Measurements from ENCODE around the gene POLRMT.
"Not testable (repeated sequence)": the region's sequence is repeated elsewhere in the genome, so short reads cannot be mapped to it uniquely, and the experiment has no call there.

The POLRMT gene

DNA sequence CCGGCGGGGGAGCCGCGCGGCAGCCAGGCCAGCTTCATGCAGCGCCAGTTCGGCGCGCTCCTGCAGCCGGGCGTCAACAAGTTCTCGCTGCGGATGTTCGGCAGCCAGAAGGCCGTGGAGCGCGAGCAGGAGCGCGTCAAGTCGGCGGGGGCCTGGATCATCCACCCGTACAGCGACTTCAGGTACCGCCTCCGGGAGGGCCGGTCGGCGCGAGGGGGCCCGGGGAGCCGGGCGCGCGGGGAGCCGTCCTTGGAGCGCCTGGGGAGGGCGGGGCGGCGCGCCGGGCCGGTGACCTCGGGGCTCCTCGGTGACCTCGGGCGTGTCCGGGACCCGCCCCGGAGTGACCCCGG is 43.0 kb downstream of the POLRMT start:
- no peak for DNase-seq

DNA sequence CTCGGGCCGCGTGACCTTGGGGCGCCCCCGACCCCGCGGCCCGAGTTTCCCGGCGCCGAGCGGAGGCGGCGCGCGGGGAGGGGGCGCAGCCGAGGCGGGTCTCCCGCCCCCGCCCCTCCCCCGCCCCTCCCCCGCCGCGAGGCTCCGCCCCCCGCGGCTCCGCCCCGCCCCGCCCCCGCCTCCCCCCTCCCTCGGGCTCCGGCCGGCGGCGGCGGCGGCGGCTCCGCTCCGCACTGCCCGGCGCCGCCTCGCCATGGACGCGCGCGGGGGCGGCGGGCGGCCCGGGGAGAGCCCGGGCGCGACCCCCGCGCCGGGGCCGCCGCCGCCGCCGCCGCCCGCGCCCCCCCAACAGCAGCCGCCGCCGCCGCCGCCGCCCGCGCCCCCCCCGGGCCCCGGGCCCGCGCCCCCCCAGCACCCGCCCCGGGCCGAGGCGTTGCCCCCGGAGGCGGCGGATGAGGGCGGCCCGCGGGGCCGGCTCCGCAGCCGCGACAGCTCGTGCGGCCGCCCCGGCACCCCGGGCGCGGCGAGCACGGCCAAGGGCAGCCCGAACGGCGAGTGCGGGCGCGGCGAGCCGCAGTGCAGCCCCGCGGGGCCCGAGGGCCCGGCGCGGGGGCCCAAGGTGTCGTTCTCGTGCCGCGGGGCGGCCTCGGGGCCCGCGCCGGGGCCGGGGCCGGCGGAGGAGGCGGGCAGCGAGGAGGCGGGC is 43.5 kb downstream of the POLRMT start, which contains the start of gene HCN2:
Gene HCN2, plus strand, starts transcription at position 189 of the 703 bp plus-strand sequence. Its CDS starts 65 bp downstream, at position 254.
- no peak for DNase-seq

DNA sequence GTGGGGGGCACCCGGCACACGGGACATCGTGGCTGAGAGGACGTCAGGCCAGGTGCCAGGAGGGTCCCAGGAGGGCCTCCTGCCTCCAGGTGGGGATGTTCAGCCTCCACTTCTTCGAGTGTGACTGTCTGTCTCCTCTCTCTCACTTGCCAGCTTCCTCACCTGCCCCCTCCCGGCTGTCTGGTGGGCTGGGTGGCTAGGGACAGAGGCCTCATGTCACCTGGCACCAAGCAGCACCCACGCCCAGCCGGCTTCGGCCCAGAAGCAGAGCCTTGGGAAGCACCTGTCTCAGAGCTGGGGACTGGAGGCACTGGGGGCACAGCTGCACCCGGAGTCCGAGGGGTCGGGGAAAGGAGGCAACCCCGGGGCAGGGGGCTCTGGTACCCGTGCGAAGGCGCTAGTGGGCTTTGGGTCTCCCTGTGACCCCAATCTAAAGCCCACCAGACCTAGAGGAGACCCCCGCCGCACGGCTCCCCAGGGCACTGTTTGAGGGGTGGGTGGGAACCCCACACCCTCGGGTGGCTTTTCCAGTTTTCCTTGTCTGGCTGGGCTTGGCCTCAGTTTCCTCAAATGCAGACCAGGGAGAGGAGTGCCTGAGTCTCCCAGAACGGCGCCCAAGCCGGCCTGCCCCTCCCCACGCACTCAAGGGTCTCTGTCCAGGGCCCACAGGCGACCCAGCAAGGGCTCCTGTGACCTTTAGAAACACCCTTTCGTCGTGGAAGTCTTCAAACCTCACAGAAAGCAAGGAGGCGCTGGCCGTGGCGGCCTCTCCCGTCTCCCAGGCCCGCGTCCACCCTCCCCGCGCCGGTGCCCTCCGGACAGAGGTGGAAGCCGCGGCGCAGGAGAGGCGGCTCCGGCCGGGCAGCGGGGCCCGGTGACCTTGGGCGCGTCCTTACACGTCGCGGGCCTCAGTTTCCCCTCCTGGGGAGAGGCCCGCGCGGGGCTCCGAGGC is 44.3 kb downstream of the POLRMT start:
- DNase-seq = no peak

DNA sequence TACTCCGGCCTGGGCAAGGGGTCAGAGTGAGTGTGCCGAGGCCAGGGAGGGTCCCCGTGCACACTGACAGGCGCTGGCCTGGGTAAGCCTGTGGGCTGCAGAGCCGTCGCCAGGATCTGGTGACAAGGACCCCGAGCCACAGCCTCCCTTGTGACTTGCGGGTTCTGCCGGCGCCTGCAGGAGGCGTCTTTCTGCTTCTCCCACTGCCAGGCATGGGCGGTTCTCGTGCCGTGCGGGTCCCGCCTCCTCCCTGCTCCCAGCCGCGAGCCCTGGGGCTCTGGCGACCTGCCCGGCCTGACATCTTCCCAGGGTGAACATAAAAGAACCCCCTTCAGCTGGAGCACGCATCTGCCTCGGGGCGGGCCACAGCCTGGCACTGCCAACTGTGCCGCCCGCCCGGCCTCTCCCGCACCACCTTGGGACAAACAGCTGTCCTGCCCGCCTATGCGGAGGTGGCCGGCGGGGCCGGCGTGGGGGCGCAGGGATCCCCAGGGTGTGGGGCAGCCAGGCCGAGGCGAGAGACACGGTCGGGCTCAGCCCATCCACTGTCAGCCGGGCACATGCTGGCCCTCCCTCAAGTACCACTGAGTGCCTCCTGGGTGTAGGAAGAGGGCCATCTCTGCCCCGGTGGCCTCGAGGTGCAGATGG is 45.1 kb downstream of the POLRMT start:
- DNase-seq = peak; percentile 68

DNA sequence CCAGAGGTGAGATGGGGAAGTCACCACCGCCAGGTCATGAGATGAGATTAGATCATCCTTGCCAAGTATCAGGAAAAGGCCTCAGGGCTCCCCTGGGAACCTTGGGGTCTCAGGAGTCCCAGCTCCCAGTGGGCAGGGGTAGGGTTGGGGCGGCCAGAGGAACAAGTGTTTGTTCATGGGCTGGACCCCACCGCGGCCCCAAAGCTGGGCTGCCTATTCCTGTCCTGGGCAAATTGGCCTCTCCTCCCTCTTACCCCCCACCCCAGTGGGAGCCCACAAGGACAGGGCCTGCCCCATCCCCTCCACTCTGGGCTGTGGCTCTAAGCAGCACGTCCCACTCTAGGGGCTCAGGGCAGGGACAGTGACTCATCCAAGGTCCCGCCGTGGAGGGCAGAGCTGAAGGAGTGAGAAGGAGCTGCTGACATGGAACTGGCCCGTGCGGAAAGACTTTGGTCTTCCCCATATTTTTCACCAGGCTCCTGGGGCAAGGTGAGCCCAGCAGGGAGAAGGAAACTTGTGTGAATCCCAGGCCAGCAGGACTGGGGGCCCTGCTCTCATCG is 47.7 kb downstream of the POLRMT start:
- DNase-seq = no peak

DNA sequence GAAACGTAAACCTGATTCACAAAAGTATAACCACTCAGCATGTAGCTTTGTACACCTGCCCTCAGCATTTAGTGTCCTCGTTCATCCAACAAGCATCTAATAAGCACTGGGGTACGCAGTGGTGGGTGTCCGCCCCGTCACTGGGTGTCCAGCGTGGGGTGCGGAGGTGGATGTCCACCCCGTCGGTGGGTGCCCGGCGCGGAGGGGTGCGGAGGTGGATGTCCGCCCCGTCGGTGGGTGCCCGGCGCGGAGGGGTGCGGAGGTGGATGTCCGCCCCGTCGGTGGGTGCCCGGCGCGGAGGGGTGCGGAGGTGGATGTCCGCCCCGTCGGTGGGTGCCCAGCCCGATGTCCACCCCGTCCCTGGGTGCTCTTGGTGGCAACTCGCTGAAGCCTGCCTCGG is 48.2 kb downstream of the POLRMT start:
- DNase-seq = not testable (repeated sequence)

DNA sequence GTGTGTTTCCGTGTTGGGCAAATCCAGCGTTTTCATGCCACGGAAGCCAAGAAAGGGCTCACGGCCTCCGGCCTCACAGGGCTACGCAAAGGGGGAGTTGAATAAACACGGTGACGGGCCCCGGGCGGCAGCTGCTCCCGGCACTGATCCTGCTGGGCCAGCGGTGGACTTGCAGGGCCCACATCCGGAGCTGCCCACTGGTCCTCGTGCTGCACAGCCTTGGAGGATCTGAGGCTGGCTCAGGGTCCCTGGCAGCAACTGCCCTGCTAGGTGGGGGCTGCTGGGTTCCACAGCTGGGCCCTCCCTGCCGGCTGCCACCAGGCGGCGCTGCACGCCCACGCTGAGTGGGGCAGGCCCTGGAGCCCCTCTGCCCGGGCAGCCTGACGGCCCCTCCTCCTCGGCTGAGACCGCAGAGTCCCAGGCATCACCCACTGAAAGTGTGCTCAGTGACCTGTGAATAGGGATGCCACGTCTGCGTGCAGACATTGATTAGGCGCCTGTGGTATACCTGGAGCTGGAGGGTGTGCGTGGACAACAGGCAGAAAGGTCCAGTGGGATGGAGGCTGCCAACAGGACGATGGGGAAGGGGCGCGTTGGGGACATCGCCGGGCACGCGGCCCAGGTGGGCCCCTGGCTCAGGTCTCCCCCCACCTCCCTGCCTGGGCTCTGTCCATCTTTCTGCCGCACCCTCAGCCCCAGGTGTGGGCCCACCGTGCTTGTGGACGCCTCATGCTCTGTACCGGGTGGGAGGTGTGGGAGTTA is 48.9 kb downstream of the POLRMT start:
- peak; percentile 52 for DNase-seq

DNA sequence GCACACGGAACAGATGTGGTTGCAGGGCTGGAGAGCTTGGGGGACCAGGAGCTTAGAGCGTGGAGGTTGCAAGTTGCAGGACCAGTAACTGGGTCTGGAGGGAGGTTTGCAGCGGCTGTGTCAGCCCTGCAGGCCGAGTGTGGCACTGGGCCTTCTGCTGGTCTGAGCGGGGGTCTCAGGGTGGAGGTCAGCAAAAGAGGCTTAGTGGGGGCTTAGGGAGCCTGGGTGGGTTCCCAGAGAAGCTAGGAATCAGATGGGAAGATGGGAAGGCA is 49.4 kb downstream of the POLRMT start:
- DNase-seq = no peak

DNA sequence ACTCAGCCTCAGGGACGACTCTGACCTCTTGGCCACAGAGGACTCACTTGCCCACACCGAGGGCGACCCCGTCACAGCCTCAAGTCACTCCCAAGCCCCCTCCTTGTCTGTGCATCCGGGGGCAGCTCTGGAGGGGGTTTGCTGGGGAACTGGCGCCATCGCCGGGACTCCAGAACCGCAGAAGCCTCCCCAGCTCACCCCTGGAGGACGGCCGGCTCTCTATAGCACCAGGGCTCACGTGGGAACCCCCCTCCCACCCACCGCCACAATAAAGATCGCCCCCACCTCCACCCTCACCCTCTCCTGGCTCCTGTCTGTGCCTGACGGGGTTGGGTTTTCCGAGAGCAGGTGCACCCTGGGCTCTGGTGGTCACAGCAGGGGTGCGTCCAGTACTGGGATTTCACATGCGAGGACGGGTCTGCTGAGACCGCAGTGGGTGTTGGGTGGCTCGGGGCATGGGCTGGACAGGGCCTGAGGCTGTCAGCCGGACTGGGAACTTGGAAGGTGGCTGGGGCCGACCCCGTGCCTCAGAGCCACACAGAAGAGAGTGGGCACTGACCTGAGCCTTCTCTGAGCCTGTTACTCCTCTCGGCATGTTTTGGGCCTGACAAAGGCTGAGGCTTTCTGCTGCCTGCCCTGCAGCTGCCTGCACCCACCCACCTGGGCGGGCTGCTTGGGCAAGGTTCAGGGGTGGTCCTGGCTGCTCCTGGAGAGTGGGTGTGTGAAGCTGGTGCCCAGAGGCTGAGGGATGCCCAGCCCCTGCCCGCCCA is 50.0 kb downstream of the POLRMT start:
- DNase-seq = no peak

DNA sequence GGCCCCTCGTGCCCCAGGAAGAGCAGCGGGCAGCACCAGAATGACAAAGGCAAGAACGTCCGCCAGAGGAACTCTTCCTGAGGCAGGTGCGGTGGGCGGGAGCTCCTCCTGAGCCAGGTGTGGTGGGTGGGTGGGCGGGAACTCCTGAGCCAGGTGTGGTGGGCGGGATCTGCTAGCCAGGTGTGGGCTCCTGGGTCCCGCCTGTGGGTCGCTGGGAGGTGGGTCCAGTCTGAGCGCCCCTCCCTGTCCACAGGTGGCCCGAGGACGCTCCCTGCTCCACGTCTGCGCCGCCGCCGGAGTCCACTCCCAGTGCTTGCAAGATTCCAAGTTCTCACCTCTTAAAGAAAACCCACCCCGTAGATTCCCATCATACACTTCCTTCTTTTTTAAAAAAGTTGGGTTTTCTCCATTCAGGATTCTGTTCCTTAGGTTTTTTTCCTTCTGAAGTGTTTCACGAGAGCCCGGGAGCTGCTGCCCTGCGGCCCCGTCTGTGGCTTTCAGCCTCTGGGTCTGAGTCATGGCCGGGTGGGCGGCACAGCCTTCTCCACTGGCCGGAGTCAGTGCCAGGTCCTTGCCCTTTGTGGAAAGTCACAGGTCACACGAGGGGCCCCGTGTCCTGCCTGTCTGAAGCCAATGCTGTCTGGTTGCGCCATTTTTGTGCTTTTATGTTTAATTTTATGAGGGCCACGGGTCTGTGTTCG is 50.7 kb downstream of the POLRMT start:
- DNase-seq = peak; percentile 19

DNA sequence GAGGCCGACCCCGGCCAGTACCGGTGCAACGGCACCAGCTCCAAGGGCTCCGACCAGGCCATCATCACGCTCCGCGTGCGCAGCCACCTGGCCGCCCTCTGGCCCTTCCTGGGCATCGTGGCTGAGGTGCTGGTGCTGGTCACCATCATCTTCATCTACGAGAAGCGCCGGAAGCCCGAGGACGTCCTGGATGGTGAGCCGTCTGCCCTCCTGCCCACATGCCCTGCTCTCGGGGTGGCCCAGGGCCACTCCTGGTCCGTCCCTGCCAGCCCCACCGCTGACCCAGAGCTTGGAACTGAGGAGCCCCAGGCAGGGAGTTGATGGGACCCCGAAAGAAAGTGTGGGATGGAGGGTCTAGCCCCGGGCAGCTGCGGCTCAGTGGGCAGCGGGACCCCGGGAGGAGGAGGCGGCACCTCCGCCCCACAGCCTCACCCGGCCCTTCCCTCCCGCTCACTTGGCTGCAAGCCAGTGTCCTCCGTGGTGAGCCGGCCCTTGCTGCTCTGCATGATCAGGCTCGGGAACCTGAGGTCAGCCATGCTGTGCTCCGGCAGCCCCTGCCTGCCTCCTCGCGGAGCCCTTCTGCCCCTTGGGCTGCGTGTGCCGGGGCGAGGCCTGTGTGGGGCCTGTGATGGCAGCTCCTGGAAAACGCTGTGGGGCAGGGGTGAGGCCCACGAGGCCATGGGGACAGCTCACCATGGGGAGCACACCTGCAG is 51.8 kb downstream of the POLRMT start:
- DNase-seq = no peak

DNA sequence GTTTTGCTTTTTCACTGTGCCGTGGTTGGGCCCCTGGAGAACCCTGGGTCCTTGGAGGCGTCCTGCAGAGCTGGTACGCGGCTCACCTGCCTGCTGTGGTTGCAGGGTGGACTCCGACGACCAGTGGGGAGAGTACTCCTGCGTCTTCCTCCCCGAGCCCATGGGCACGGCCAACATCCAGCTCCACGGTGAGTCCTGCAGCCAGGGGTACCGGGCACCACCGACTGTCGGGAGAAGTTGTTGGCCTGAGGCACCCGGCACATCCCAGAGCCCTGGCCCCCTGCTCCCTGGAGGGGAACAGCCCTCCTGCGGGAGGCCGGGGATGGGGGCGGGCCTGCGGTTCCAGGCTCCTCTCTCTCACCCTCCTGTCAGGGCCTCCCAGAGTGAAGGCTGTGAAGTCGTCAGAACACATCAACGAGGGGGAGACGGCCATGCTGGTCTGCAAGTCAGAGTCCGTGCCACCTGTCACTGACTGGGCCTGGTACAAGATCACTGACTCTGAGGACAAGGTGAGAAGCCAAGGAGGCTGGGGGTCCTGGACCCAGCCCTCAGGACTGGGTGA is 53.0 kb downstream of the POLRMT start:
- no peak for DNase-seq

DNA sequence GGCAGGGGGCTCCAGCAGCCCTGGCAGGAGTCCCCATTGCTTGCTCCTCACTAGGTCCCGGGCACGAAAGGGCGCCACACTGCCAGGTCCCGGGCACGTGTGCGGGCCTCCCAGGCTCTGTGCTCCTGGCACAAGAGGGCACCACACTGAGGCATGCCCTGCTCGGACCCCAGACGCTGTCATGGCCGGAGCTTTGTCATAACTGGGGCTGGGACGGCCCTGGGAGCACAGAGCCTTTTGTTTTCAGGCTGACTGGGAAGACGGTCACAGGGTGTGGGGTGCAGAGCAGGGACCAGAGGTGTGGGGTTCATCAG is 53.5 kb downstream of the POLRMT start:
- no peak for DNase-seq

DNA sequence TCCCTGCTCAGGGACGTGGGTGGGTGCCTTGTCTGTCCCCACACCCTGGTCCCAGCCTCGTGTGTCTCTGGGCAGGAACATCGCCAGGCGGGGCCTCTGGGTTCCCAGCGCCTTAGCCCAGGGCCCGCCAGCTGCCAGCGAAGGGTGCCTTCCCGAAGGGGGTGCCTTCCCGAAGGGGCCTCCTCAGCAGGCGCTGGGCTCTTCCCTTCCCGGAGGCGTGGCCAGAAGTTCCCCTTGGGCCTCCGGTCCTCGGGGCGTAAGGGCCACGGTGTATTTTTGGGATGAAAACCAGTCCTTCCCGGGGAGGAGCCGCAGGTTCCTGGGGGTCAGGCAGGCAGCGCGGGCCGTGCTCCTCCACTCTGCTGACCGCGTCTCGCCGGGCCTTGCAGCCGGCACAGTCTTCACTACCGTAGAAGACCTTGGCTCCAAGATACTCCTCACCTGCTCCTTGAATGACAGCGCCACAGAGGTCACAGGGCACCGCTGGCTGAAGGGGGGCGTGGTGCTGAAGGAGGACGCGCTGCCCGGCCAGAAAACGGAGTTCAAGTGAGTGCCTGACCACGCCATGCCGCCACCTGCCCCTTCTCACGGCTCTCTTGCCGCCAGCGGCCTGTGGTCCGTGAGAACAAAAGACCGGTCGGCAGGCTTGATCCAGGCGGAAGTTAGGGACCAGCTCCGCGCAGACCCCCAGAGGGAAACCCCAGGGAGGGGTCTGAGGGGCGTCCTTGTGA is 54.1 kb downstream of the POLRMT start:
- DNase-seq = no peak

DNA sequence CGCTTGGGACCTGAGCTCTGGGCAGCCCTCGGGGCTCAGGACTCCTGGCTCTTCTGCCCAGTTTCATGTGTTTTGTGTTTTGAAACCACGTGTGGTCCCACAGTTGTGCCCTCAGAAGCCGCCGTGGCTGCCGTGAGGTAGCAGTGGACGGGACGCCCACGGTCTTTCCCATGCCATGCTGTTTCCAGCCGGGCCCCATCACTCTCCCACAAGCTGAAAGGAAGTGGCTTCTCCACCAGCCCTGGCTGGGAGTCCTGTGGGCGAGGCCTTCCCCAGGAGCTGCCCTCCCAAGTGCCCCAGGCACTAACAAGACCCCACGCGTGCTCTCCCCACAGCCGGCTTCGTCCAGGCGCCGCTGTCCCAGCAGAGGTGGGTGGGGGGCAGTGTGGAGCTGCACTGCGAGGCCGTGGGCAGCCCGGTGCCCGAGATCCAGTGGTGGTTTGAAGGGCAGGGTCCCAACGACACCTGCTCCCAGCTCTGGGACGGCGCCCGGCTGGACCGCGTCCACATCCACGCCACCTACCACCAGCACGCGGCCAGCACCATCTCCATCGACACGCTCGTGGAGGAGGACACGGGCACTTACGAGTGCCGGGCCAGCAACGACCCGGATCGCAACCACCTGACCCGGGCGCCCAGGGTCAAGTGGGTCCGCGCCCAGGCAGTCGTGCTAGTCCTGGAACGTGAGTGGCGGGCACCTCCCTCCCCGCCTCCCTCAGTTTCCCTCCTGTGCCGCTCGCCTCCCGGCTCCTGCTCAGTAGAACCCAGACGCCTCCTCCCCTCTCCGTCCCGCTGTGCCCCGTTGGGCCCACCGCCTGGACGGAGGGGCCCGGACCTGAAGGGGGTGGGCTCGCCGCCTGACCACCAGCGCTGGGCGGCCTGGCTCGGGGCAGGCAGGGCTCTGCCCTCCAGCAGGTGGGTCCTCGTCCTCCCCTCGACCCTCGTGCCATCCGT is 55.6 kb downstream of the POLRMT start:
- no peak for DNase-seq

DNA sequence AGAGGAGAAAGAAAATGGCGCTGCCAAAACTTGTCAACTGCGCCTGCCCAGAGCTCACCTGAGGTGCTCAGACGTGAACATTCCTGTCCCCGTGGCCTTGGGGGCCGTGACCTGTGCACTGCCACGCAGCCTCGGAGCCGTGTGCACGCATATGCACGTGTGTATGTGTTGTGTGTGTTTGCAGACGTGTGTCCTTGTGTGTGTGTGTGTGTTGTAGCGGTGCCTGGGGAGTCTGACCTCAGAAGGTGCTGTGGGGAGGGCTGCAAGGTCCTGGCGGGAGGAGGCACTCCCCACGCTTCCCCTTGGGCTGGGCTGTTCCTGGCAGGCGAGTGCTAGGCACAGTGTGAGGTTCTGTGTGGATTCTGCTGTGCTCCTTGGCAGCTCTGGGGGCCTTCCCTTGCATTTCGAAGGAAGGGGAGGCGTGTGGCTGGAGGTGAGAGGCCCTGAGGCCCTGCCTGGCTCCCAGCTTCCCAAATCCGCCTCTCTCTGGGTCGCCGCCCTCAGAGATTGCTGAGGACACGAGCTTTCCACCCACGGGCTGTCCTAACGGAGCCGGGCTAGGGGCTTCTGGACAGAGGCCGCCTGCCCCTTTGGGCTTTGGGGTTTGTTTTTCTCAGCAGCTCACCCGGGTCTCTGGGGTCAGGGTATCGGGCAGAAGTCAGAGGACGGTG is 56.4 kb downstream of the POLRMT start:
- DNase-seq = no peak

DNA sequence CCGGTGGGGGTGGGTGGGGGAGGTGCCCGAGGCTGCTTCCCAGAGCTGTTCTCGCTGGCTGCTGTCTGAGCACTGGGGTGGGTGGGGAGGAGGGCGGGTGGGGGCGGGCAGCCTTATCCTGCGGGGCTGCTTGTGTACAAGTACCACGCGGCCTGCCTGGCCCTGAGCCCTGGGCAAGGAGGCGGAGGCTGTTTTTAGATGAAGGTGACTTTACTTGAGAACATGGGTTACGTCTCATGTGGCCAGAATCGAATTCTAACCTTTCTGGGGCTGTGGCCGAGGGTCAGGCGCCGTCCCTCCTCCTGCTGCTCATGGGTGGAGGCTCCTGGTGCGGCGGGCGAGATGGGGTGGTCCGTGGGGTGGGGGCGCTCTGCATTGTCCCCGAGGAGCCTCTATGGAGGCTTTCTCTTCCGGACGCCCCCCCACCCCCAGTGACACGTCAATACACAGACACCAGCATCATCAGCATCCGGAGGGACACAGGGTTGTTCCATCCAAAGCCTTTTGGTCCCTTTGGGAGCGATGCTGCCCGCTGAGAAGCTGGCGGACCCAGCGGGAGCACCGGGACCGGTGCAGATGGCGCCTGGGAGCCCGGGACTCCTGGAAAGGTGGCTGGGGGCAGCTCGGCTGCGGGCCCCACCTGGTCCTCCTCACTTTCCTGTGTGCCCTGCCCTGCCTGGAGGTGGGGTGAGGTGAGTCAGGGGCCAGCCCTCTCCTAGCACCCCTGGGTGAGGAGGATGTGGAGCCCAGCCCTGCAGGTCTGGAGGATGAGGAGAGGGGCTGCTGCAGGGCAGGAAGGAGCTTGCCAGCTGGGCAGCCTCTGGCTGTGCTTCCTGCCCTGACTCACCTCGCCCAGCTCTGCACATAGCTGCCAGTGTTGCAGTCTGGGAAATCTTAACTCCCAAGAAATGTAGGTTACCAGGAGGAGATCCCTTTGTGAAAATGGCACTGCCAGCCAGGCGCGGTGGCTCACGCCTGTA is 57.5 kb downstream of the POLRMT start:
- DNase-seq = no peak

Data from suppressor macrophage treated with lipopolysaccharide for 4 hours (primary cell).